ENCODE data around the gene COX6A2.

COX6A2 gene

GRCh38 chr16:31407406-31407805 is 20.8 kb downstream of the COX6A2 start:
- no peak for DNase-seq

- no peak for DNase-seq
These were observed 23.7 kb downstream of the COX6A2 start for GRCh38 chr16:31404353-31405064.

GRCh38 chr16:31403590-31404352 is 24.4 kb downstream of the COX6A2 start:
- no peak for DNase-seq

- DNase-seq, result no peak
These were observed 25.5 kb downstream of the COX6A2 start for GRCh38 chr16:31402687-31403086.

DNA sequence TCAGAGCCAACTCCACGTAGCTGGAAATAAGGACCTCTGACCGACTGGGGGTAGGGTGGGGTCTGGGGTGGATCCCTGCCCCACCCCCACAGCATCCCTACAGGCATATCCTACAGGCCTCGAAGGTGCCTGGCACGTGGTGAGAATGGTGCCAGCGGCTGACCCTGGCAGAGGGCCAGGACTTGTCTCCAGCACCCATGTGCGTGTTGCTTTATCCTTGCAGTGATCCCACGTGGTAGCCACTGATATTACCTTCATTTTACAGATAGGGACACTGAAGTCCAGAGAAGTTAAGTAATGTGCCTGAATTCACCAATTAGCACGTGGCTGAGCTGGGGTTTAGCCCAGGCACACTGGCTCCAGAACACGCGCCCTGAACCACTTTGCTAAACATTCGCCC is 26.7 kb downstream of the COX6A2 start:
- DNase-seq, result no peak

- no peak for DNase-seq
These were observed 28.0 kb downstream of the COX6A2 start for GRCh38 chr16:31400191-31400590.

GRCh38 chr16:31397701-31398100 is 30.5 kb downstream of the COX6A2 start:
- no peak for DNase-seq

DNA sequence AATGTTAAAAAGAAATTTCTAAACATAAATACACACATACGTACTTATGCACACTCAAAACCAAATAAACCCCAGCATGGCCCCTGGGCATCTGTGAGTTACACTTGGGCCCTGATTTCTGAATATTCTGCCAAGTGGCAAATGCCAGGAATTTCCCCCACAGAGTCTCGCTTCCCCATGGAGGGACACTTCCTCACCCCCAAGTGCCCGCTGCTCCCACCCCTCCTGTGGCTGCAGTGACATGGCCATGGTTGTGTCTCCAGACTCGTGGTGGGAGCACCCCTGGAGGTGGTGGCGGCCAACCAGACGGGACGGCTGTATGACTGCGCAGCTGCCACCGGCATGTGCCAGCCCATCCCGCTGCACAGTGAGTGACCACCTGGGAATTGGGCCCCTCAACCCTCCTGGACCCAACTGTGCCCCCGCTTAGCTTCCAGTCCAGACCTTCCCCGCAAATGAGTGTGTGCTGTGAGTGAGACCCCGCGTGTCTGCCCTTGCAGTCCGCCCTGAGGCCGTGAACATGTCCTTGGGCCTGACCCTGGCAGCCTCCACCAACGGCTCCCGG is 31.0 kb downstream of the COX6A2 start:
- DNase-seq, result no peak

DNA sequence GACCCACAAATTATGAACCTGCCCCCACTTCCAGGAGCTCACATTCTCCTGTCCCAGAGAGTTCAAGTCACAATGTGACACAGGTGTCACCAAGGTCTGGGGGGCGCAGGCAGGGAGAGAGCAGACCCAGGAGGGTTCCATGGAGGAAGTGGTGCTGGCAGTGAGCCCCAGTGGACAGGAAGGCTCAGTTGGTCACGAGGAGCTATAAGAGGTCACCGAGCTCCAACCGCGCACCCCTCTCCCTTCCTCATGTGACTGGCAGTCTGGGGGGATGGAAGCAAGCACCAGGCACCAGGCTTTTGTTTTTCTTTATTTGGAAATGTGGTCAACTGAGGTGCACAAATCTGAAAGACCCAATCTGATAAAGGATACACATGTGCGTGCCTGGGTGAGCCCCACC is 32.5 kb downstream of the COX6A2 start:
- no peak for DNase-seq

- no peak for DNase-seq
These were observed 35.1 kb downstream of the COX6A2 start, which contains the start of gene ITGAD for GRCh38 chr16:31393056-31393455. Gene ITGAD, plus strand, starts transcription at chr16:31393335. Its CDS starts 26 bp downstream, at chr16:31393361.

GRCh38 chr16:31390504-31391041 is 37.6 kb downstream of the COX6A2 start:
- DNase-seq, result no peak

- no peak for DNase-seq
These were observed 39.6 kb downstream of the COX6A2 start for GRCh38 chr16:31388535-31388934.

DNA sequence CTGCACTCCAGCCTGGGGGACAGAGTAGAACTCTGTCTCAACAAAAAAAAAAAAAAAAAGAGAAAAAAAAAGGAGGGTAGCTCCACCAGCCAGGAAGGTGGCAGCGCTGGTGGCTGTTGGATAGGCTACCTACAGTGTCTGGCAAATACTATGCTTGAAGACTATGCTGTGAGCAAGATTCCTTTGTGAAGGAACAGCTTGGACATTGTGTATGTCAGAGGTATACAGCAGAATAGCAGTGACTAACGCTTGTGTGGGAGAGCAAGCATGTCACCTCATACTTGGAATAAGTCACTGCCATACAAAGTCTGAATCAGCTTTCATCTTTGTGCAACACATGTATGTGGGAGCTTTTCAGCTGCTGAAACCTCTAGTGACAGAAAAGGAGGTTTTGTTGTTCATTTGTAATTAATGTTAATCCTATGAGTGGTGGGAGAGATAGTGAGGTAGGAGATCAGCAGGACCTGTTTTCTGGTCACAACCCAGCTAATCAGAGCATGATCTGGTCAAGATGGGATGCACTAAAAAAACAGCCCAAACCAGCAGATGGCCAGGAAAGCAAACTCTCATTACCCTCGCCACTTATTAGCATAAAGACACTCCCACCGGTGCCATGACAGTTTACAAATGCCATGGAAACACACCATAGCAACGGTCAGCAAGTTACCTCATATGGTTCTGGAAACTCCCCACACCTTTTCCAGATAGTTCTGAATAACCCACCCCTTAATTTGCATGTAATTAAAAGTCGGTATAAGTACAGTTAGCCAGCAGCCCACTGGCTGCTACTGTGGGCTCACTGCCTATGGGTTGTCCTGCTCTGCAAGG is 41.8 kb downstream of the COX6A2 start:
- no peak for DNase-seq

GRCh38 chr16:31385680-31386079 is 42.5 kb downstream of the COX6A2 start:
- no peak for DNase-seq

- DNase-seq, result peak; percentile 41
These were observed 45.5 kb downstream of the COX6A2 start for GRCh38 chr16:31382485-31383161.

DNA sequence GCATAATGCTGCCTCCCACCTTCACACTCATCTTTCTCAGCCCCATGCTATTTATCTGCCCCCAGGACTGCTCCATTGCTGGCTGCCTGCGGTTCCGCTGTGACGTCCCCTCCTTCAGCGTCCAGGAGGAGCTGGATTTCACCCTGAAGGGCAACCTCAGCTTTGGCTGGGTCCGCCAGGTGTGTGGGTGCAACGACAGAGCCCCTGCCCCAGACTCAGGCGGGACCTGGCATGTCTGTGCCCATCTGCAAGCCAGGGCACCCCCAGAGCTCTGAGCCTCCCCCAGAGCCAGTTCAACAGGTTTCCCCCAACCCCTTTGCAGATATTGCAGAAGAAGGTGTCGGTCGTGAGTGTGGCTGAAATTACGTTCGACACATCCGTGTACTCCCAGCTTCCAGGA is 48.0 kb downstream of the COX6A2 start:
- no peak for DNase-seq
